ENCODE results near the gene BTG4. TPM values are rescaled to one million over a fixed set of nuclear protein-coding genes. Genes with fewer than 3 reads are reported as not detected.
A peak's percentile ranks its signal among the peaks of the same experiment; 100 is the strongest.

The BTG4 gene
- total RNA-seq, 6 experiments from 2014 or later: not detected

DNA sequence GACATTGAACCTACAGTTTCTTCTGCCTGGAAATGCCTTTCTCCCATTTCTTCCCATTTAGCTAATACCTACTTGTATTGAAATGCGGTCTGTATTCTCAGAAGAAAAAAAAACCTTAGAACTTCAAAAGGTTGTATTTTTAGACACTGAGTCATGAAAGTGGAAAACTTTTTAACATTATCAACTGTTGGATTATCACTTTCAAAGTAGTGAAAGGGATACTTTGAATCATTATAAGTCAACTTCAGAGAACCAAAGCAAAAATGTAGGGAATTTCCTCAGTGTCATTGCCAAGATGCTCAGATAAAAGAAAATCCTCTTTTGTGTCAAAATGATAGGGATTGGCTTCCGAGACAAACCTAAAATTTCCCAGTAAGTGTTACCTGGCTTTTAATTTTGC is 8.9 kb upstream of the BTG4 start:
- no peaks in the 10 kb centered on the region for H3K9me3 Mint-ChIP-seq
- peak overlapping the region; percentile 42 for H3K27ac Mint-ChIP-seq
- TF ChIP-seq, protein P1, sequence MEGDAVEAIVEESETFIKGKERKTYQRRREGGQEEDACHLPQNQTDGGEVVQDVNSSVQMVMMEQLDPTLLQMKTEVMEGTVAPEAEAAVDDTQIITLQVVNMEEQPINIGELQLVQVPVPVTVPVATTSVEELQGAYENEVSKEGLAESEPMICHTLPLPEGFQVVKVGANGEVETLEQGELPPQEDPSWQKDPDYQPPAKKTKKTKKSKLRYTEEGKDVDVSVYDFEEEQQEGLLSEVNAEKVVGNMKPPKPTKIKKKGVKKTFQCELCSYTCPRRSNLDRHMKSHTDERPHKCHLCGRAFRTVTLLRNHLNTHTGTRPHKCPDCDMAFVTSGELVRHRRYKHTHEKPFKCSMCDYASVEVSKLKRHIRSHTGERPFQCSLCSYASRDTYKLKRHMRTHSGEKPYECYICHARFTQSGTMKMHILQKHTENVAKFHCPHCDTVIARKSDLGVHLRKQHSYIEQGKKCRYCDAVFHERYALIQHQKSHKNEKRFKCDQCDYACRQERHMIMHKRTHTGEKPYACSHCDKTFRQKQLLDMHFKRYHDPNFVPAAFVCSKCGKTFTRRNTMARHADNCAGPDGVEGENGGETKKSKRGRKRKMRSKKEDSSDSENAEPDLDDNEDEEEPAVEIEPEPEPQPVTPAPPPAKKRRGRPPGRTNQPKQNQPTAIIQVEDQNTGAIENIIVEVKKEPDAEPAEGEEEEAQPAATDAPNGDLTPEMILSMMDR (IDR thresholded peaks at IDR 0.05): no peak
- H3K36me3 Mint-ChIP-seq (ENCODE audit: low read depth): no peaks in the 10 kb centered on the region
- H3K27me3 Mint-ChIP-seq (ENCODE audit: insufficient read depth): no peaks in the 10 kb centered on the region; the same call in 1 of the 2 replicates
- peaks cover 39% of the 10 kb centered on the region for H3K4me1 Mint-ChIP-seq (ENCODE audit: low read depth)
- H3K4me3 Mint-ChIP-seq: peak overlapping the region; percentile 13
- peak; percentile 11 for DNase-seq

DNA sequence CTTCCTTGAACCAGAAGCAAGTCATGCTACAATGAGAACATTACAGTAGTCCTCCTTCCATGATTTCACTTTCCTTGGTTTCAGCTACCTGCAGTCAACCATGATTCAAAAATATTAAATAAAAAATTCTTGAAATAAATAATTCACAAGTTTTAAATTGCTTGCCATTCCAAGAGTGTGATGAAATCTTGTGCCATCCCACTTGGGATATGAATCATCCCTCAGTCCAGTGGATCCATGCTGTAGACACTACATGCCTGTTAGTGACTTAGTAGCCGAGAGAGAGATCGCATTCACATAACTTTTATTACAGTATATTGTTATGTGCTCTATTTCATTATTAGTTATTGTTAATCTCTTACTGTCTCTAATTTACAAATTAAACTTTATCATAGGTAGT is 8.4 kb upstream of the BTG4 start:
- no peaks in the 10 kb centered on the region for H3K9me3 Mint-ChIP-seq
- DNase-seq: peak; percentile 37
- peaks cover 39% of the 10 kb centered on the region for H3K4me1 Mint-ChIP-seq (ENCODE audit: low read depth)
- no peaks in the 10 kb centered on the region for H3K27me3 Mint-ChIP-seq (ENCODE audit: insufficient read depth)
- no peak overlapping the region; the same call in 1 of the 2 replicates for H3K4me3 Mint-ChIP-seq
- no peaks in the 10 kb centered on the region for H3K36me3 Mint-ChIP-seq (ENCODE audit: low read depth)
- TF ChIP-seq, protein P1 (IDR thresholded peaks at IDR 0.05): no peak
- peak overlapping the region; percentile 42 for H3K27ac Mint-ChIP-seq

DNA sequence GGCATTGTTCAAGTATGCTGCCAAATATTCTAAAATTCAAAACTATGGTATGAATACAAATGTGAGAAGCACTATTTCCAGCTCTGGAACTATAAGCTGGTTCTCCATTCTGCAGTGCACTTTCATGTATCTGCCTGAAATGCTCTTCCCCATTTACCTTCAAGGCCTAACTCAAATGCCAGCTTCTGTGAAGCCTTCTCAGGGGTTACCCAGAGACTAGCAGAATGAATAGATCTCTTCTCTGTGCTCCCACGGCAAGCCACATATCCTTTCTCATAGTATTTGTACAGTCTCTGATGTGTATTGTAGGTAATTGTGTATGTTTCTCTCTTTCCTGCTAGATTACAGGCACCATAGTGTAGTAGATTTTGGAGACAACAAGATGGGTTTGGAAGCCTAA is 6.5 kb upstream of the BTG4 start:
- Mint-ChIP-seq H3K36me3 (ENCODE audit: low read depth) (no peaks in the 10 kb centered on the region), H3K27ac (no peak overlapping the region), H3K27me3 (ENCODE audit: insufficient read depth) (no peaks in the 10 kb centered on the region; the same call in 1 of the 2 replicates), H3K9me3 (no peaks in the 10 kb centered on the region), H3K4me1 (ENCODE audit: low read depth) (peaks cover 43% of the 10 kb centered on the region), H3K4me3 (no peak overlapping the region)
- no peak for DNase-seq
- TF ChIP-seq, protein P1 (IDR thresholded peaks at IDR 0.05): no peak

DNA sequence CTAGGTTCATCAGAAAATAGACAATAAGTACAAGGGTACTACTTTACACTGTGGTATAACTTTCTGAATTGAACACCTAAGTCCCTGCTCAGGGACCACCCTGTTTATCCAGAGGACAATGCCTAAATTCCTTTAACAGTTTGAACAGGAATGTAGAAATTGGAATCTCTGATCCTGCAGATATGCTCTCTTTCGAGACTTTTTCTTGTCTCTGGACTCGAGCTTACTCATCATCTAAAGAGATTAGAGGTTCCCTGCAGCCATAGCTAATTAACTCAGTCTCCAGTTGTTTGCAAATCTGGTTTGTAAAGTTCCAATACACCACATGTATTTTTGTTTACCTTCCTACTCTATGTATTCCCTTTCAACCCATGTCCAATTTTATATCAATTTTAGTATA is 3.4 kb upstream of the BTG4 start:
- no peak overlapping the region for H3K27ac Mint-ChIP-seq
- TF ChIP-seq, protein P1 (IDR thresholded peaks at IDR 0.05): no peak
- peaks cover 43% of the 10 kb centered on the region for H3K4me1 Mint-ChIP-seq (ENCODE audit: low read depth)
- no peak overlapping the region for H3K4me3 Mint-ChIP-seq
- H3K36me3 Mint-ChIP-seq (ENCODE audit: low read depth): no peaks in the 10 kb centered on the region
- H3K27me3 Mint-ChIP-seq (ENCODE audit: insufficient read depth): no peaks in the 10 kb centered on the region; the same call in none of the 2 replicates
- no peaks in the 10 kb centered on the region for H3K9me3 Mint-ChIP-seq
- DNase-seq: peak; percentile 12

DNA sequence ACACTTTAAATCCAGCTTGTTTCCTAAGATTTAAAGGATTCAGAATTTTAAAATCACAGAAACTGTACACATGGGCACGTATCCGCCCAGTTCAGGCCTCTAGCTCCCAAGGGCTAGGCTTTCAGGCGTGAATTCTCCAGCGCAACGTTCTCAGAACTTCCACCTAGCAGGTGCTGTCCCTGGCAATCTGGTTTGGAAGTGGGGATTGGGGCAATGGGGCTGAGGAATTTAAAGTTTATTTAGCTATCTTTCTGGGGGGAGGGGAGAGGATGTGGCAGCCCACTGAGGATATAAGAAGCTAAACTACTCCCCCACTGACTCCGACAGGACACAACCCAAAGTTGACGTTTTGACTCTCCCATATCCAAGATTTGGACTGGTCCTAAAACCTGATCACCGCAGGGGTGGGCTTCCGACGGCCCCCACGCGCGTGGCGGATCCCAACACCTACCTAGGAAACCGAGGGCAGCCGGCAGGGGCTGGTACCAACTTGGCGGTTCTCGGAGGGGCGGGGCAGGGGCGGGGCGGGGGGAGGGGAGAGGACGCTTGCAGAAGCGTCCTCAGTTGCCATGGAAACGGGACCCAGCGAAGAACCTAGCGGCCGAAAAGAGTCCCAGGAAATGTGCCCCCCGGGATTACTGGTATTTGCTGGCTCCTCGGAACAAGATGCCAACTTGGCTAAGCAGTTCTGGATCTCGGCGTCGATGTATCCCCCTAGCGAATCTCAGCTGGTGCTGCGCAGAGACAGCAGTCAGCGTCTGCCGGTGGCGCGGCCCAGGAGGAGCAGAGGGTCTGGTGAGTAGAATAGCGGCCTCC is 2.2 kb upstream of the BTG4 start, which contains the start of gene HOATZ:
HOATZ (plus strand) TSS at position 563 of the 816 bp plus-strand sequence; CDS start at position 570, 7 bp downstream.
- peaks cover 6% of the 10 kb centered on the region; the same call in 1 of the 2 replicates for H3K36me3 Mint-ChIP-seq (ENCODE audit: low read depth)
- no peaks in the 10 kb centered on the region for H3K9me3 Mint-ChIP-seq
- peaks cover 45% of the 10 kb centered on the region for H3K4me1 Mint-ChIP-seq (ENCODE audit: low read depth)
- no peak within 1 kb of the TSS for H3K4me3 Mint-ChIP-seq
- H3K27ac Mint-ChIP-seq: no peak within 1 kb of the TSS
- no peaks in the 10 kb centered on the region; the same call in none of the 2 replicates for H3K27me3 Mint-ChIP-seq (ENCODE audit: insufficient read depth)
- no peak for DNase-seq
- TF ChIP-seq, protein P1 (IDR thresholded peaks at IDR 0.05): no peak

All from HFFc6 (cell line).